Hippocampal formation (tissue), 2 donors: ENCODE data around the gene ZNF414.
A peak's percentile ranks its signal among the peaks of the same experiment; 100 is the strongest.

Source experiments
- DNase-seq, 2 donors: peaks; one replicate each; lab custom pipeline; 2025; lab: John Stamatoyannopoulos, UW

Gene ZNF414

DNA sequence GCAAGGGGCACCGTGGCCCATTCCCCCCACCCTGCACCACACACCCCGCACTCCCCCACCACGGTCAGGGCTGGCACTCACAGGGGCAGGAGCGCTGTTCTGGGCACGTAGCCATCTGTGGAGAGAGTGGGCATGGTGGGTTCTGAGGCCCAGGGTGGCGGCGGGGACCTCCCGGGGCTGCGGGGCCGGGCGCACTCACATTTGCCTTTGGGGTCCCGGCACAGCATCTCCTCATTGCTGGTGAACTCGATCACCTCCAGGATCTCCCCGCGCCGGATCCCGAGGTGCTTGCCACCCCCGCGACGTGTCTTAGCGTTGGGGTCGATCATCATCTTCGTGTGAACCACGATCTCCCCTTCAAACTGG is 23.6 kb downstream of the ZNF414 start:
- DNase-seq, result no peak

GRCh38 chr19:8489561-8490394 is 24.2 kb downstream of the ZNF414 start:
- no peak for DNase-seq

DNA sequence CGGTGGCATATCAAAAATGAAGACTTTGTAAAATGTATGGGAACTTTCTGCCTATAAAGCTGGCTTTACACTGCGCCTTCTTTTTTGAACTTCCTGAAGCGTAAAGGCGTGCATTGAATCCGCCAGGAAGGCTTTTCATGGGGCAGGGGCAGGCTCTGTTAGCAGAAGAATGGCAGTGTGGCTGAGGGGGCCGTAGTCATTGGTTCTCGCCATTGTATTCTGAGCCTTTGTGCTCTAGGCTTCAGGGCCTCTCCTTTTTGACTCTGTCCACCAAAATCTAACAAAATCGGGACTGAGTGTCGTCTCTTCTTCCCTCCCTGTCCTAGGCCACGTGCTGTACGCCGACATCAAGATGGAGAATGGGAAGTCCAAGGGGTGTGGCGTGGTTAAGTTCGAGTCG is 25.6 kb downstream of the ZNF414 start:
- DNase-seq, result no peak

- peak; percentile 27 to 49 for DNase-seq
Measured at GRCh38 chr19:8487137-8487851, 26.7 kb downstream of the ZNF414 start.

GRCh38 chr19:8486661-8487136 is 27.3 kb downstream of the ZNF414 start:
- DNase-seq, result no peak

GRCh38 chr19:8485561-8486371 is 28.2 kb downstream of the ZNF414 start:
- DNase-seq, result no peak

DNA sequence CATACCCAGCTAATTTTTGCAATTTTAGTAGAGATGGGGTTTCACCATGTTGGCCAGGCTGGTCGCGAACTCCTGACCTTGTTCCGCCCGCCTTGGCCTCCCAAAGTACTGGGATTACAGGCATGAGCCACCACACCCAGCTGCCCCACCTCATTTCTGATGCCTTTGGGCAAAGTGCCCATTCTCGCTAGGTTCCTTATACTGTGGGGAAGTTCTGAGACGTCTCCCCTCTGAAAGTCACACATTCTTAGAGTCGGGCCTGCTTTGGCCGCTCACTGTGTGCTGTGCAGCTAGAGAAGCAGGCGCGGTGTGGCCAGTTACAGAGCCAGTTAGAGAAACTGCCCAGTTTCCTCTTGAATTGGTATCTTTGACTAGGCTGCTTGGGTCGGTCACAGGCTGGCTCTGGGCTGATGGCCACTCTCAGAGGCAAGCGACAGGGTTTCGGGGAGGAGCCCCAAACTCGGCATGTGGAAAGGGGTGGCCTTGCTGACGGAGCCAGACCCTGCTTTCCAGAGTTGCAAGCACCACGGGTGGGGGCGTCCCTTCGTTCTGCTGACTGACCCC is 29.6 kb downstream of the ZNF414 start:
- peak in 1 of 2 donors; percentile 18 for DNase-seq

DNA sequence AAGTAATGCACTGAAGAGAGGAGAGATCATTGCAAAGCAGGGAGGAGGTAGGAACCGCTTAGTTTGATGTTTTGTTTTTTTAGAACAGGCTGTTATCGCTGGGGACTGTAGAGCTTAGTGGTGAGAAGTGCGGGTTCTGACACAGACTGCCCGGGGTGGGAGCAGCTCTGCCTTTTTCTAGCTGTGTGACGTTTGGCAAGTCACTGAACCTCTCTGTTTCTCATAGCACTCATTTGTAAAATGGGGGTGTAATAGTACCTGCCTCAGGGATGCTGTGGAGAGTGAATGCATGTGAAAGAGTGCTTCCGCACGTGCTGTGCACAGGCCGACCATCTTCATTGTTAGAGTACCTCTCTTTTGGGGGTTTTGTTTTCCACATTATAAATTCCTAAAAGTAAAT is 30.8 kb downstream of the ZNF414 start:
- DNase-seq, result no peak

DNA sequence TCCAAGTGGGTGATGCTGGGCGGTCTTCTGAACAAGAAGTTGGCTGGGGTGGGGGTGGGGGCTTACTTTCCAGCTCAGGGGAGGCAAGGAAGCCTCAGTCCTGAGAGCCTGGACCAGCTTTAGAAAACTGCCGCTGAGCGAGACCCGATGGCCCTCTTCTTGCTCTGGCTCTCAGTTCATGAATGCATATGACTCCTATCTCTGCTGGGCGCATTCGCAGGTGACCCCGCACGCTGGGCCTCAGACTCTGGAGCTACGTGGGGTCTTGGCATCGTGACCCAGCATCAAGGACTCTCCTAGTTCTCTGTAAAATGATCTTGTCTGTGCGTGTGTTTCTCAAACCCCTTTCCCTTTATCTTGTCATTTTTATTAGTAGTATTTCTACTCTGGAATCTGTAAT is 31.3 kb downstream of the ZNF414 start:
- no peak for DNase-seq

DNA sequence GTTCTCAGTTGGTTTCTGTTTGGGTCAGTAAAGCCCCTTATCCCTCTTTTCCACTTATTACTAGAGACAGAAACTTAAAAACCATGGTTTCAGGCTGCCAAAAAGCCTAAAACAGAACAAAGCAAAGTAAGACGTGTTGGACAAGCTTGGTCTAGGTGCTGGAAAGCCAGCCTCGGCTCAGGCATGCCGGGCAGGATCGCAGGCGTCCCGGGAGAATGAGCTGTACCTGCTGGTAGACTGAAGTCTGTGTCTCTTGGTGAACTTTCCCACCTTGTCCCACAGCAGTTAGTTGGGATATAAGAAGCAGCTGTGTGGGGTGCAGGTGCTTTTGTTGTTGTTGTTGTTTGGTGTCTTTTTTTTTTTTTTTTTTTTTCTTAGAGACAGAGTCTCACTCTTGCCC is 32.4 kb downstream of the ZNF414 start:
- no peak for DNase-seq

- no peak for DNase-seq
Measured at GRCh38 chr19:8481201-8481600, 32.8 kb downstream of the ZNF414 start.

GRCh38 chr19:8478598-8478997 is 35.4 kb downstream of the ZNF414 start:
- no peak for DNase-seq

DNA sequence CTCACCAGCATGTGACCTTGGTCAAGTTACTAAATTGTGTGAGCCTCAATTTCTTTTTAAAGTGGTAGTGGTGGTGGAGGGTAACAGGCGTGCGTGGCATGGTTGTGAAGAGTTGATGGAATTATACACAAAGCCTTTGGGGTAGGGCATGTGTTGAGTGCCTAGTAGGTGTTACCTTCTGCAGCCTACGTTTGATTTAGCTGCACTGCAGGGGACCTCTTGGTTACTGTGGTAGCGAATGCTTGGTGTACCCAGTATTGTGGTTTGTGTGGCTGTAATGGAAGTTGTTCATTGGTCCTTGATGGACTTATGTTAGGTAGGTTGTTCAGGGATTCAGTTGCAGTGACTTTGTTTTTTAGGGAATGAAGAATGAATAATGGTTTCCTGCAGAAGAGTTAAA is 36.1 kb downstream of the ZNF414 start:
- no peak for DNase-seq

DNA sequence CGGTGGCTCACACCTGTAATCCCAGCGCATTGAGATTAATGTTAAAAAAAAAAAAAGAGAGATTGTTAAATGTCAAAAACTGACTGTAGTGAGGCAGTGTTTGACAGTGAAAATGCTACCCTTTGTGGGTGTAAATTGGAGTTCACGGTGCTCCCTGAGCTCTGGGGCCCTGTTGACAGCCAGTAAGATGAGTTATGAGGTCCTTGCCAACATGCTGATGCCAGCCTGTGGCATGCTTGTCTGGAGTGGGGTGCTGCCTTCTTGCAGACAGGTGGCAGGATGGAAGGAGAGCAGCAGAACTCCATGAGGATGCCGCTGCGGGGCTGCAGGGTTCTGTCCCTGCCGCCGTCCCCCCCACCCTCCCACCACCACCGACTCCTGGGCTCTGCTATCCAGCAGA is 37.4 kb downstream of the ZNF414 start:
- DNase-seq, result no peak

- no peak for DNase-seq
Measured at GRCh38 chr19:8475005-8475404, 39.0 kb downstream of the ZNF414 start.

DNA sequence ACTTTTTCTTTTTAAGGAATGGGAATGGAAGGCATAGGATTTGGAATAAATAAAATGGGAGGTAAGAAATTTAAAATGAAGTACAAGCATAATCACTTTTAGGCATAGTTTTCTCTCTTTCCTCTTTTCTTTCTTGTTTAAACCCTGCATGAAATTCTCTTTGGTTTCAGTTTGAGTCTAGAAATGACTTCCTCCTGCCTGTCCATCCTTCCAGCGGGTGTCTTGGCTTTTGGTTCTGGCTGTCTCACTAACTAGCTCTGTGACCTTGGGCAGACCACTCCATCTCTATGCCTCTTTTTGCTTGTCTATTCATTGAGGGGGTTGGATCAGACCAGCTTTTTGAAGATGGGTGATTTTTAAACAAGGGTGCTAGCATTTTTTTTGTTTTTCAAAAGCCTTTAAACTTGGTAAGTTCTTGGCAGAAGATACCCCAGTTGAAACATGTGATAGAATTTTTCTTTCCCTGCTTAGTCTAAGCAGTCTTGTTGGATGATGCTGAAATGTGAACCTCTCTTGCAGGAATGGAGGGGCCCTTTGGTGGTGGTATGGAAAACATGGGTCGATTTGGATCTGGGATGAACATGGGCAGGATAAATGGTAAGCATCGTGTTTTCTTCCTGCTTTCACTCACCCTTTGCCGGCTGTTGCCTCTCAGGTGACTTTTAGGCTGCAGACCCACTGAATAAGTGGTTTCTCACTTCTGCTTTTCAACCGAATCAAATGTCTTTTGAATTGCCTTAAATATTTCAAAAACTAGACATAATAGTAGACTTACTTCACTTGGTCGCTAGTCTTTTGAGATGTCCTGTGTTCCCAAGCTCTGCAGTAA is 40.1 kb downstream of the ZNF414 start:
- peak in 1 of 2 donors; percentile 33 for DNase-seq

GRCh38 chr19:8469613-8470368 is 44.2 kb downstream of the ZNF414 start:
- DNase-seq, result no peak

- no peak for DNase-seq
Measured at GRCh38 chr19:8468761-8469373, 45.1 kb downstream of the ZNF414 start.

- DNase-seq, result no peak
Measured at GRCh38 chr19:8468124-8468523, 45.8 kb downstream of the ZNF414 start.

- DNase-seq, result no peak
Measured at GRCh38 chr19:8466018-8466417, 47.9 kb downstream of the ZNF414 start.
